Heart right ventricle (tissue), 16 donors: ENCODE data around the gene ANKRD13B. TPM values are rescaled to one million over a fixed set of nuclear protein-coding genes. Genes with fewer than 3 reads are reported as not detected.

Experiments used
- ATAC-seq, 8 donors: fragments of 200-7000 bp; cut with Tn5 transposase; one replicate each; pipeline ENCODE4 v1.9.1; 2020; ENCODE audit warnings: mild to moderate bottlenecking in 8 of 8, moderate library complexity in 8 of 8, moderate number of reproducible peaks in 1 of 8
- DNase-seq, 2 donors: peaks; one replicate each; pipeline ENCODE4 v3.0.0-alpha.2; 2020
- H3K27ac ChIP-seq, 10 donors: fragments of 200-600 bp; sonication (generic) in 2 of 10; one replicate each; pipeline versions ENCODE4 v1.5.0 to v1.8.0; 2020 to 2022; ENCODE audit warnings: mild to moderate bottlenecking in 3 of 10
- H3K27me3 ChIP-seq, 7 donors: fragments of 200-600 bp; one replicate each; pipeline ENCODE4 v1.8.0; 2021 to 2022; ENCODE audit warnings: mild to moderate bottlenecking in 2 of 7
- H3K36me3 ChIP-seq, 9 donors: fragments of 200-600 bp; sonication (generic) in 1 of 9; one replicate each; pipeline versions ENCODE4 v1.5.0 to v1.8.0; 2020 to 2022; ENCODE audit warnings: mild to moderate bottlenecking in 2 of 9
- H3K4me1 ChIP-seq, 9 donors: fragments of 200-600 bp; sonication (generic) in 1 of 9; one replicate each; pipeline versions ENCODE4 v1.5.0 to v1.8.0; 2020 to 2022; ENCODE audit warnings: mild to moderate bottlenecking in 4 of 9
- H3K4me3 ChIP-seq, 10 donors: fragments of 200-600 bp; sonication (generic) in 2 of 10; one replicate each; pipeline versions ENCODE4 v1.5.0 to v1.8.0; 2020 to 2022; ENCODE audit warnings: mild to moderate bottlenecking in 7 of 10, moderate library complexity in 2 of 10
- H3K9me3 ChIP-seq, 11 donors: fragments of 200-600 bp in 10 of 11; sonication (generic) in 2 of 11; one replicate each; pipeline versions ENCODE4 v1.5.0 to v1.8.0; 2013 to 2022; ENCODE audit warnings: mild to moderate bottlenecking in 2 of 11, control low read depth in 1 of 11, moderate library complexity in 1 of 11
- CTCF ChIP-seq, 9 donors: fragments of 200-600 bp; sonication (generic) in 2 of 9; IDR thresholded peaks; one replicate each; pipeline versions ENCODE4 v1.5.0 to v1.8.0; 2021 to 2022; ENCODE audit warnings: antibody characterized with exemption in 9 of 9, mild to moderate bottlenecking in 5 of 9, moderate library complexity in 1 of 9
- WGBS, 2 donors: extraction: QIAGEN DNeasy Blood & Tissue Kit; methylation state at CpG; one replicate each; pipeline ENCODE4 v1.1.7; 2013; ENCODE audit warnings: inconsistent platforms in 1 of 2; 5-methylcytosine and 5-hydroxymethylcytosine counted together
- intact Hi-C, 10 donors: fragments of 100-400 bp; cut with DNase I; formaldehyde crosslinking; loops; one replicate each; pipeline versions ENCODE4 v1.11.1 to v1.14.2; 2022
- polyA plus RNA-seq, 2 donors: library from polyadenylated mRNA; stranded (reverse); fragments of 200-250 nt; gene quantifications; one replicate each; pipeline ENCODE4 v1.2.3, GENCODE V29; 2013
- total RNA-seq, 10 donors: library from RNA; stranded (reverse); fragmentation: NEBNext Ultra II Directional in 3 of 10; extraction: Animal tissue kit (Norgen Biotek cat#: 25700) in 3 of 10; gene quantifications; one replicate each; pipeline versions ENCODE4 v1.2.1 to v1.2.4, GENCODE V29; 2021 to 2023
- donor health status: Arrhythmogenic right ventricular cardiomyopathy.
- donor health status: ischemic (EF 13 %, LVEDD 7.1; RV severe dilation, severe dysfunction).
- donor health status: healthy with polysubstance abuse.
- donor health status: DM: no; HTN: yes; CAD: no.
- donor health status: DM: no; HTN: no; CAD: no.
- donor health status: ischemic (EF 25% LVEDD 6.9; RV normal size, moderate dysfunction).
- donor health status: ischemic (EF 25% LVEDD 5.7; RV mildly dilated, moderate dysfunction).
- donor health status: healthy.
- donor health status: DM: yes; HTN: yes; CAD: no.
- donor health status: Ischemic cardiomyopathy.
- donor health status: ischemic (EF 35%, LVEDD 5.7; RV mildly dilated, moderate dysfunction).
- donor health status: nonischemic (EF 11% LVEDD 7.7; RV severe dilation, severe dysfunction).
- donor health status: DM: yes; HTN: yes; CAD: no.
- donor health status: PGD.
- donor health status: ischemic (EF 29% LVEDD 5.4; RV normal size, mild dysfunction).
- donor health status: nonischemic (EF 23%, LVEDD 6.1; RV moderate dilation, normal function).

ANKRD13B gene
- total and polyA plus RNA-seq, 12 donors: 2.5 to 9.7 (median 5.7) TPM

DNA sequence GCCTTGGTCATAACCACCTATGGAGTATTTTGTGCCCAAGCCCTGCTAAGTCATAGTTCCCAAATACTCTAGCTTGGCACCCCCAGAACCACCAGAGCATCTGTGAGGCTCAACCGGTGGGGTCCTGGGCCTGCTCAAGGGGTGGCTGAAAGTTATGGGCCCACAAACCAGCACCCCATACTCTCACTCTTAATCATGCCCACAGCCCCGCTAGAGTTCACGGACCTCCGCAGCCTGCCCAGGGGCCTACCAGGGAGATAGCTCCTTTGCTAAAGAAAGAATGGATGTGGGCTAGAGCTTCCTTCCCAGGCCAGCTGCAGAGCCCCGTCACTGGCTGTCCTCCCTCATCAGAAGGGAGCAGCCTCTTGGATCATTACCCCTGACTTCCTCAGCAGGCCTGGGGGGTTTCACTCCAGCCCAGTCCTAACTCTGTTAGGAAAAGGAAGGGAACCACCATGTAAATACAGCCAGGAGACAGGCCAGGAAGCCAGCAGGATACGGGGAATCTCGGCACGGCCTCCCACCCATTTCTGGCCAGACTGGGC, 4.8 kb upstream of the ANKRD13B start:
- Histone ChIP-seq H3K27me3 (no peaks in the 10 kb centered on the region), H3K36me3 (peaks cover 0 to 6% (median 0%) of the 10 kb centered on the region in 9 donors), H3K9me3 (no peaks in the 10 kb centered on the region), H3K4me3 (peak overlapping the region; percentile 72 to 95 (median 88)), H3K27ac (peak overlapping the region; percentile 75 to 96 (median 90)), H3K4me1 (peaks cover 22 to 90% (median 82%) of the 10 kb centered on the region in 9 donors)
- intact Hi-C loops: no loop called here
- no peak for TF ChIP-seq CTCF (IDR thresholded peaks at IDR 0.05)
- no peak for ATAC-seq
- WGBS, 2 donors: 24 to 26% methylated on average over 8 of the region's 8 CpGs
- peak in 1 of 2 donors; percentile 30 for DNase-seq

GRCh38 chr17:29588562-29589411, 4.1 kb upstream of the ANKRD13B start:
- peak overlapping the region; percentile 75 to 96 (median 90) for H3K27ac ChIP-seq
- ATAC-seq (peak in 1 of 8 donors; percentile 0), DNase-seq (peak; percentile 31 to 44)
- H3K4me1 ChIP-seq: peaks cover 22 to 86% (median 81%) of the 10 kb centered on the region in 9 donors
- H3K36me3 ChIP-seq: no peaks in the 10 kb centered on the region
- H3K4me3 ChIP-seq: peak overlapping the region; percentile 72 to 95 (median 88)
- WGBS, 2 donors: 1% methylated on average over 67 to 72 of the region's 72 CpGs
- H3K9me3 ChIP-seq: no peaks in the 10 kb centered on the region
- intact Hi-C loops: no loop called here
- no peak for TF ChIP-seq CTCF (IDR thresholded peaks at IDR 0.05)
- peaks cover 0 to 3% (median 0%) of the 10 kb centered on the region in 7 donors for H3K27me3 ChIP-seq

- Histone ChIP-seq H3K9me3 (no peaks in the 10 kb centered on the region), H3K27ac (peak within 1 kb of the TSS; percentile 78 to 96 (median 91)), H3K4me1 (peaks cover 22 to 86% (median 77%) of the 10 kb centered on the region in 9 donors), H3K4me3 (peak within 1 kb of the TSS; percentile 72 to 95 (median 88)), H3K27me3 (peaks cover 0 to 13% (median 0%) of the 10 kb centered on the region in 7 donors), H3K36me3 (no peaks in the 10 kb centered on the region)
- intact Hi-C loops: no loop called here
- DNase-seq: peak; percentile 84 to 89
- TF ChIP-seq CTCF (IDR thresholded peaks at IDR 0.05): peak in 3 of 9 donors; percentile 7 to 35 (median 33)
- ATAC-seq: peak; percentile 53 to 86 (median 74)
- WGBS, 2 donors: 4 to 8% methylated on average over 46 to 69 of the region's 70 CpGs
Observed at GRCh38 chr17:29589524-29590410, 3.2 kb upstream of the ANKRD13B start, which contains the start of gene GIT1. Gene GIT1 (minus strand): TSS chr17:29589648. CDS start chr17:29589378, 270 bp downstream.
